Erythroblast (primary cell): ENCODE results near the gene ALDH1A2.
A peak's percentile ranks its signal among the peaks of the same experiment; 100 is the strongest.
"Not testable (repeated sequence)": the region's sequence is repeated elsewhere in the genome, so short reads cannot be mapped to it uniquely, and the experiment has no call there.

Source experiments
- DNase-seq, 2 experiments: peaks; one replicate each; lab custom pipeline; 2025; lab: John Stamatoyannopoulos, UW
- GATA1 ChIP-seq: IDR thresholded peaks from 2 replicates; pipeline ENCODE4 v1.6.1; 2011; ENCODE audit warnings: low read depth, mild to moderate bottlenecking, control low read depth, low read length, moderate library complexity
- POLR2A ChIP-seq: IDR thresholded peaks from 2 replicates; pipeline ENCODE4 v1.6.1; 2011; ENCODE audit warnings: mild to moderate bottlenecking, low read length

Gene ALDH1A2

GRCh38 chr15:58065445-58066041 is at the start of gene ALDH1A2:
ALDH1A2 (minus strand) TSS chr15:58065711; CDS start chr15:58065650, 61 bp downstream.
- DNase-seq, result no peak
- TF ChIP-seq GATA1 (no peak), POLR2A (no peak)

GRCh38 chr15:58114812-58115211 is 49.3 kb upstream of the ALDH1A2 start:
- TF ChIP-seq POLR2A (no peak), GATA1 (no peak)
- no peak for DNase-seq

- TF ChIP-seq POLR2A, result no peak
- no peak for TF ChIP-seq GATA1
- DNase-seq, result no peak
These were observed 48.9 kb upstream of the ALDH1A2 start for GRCh38 chr15:58114388-58114787.

- not testable (repeated sequence) for DNase-seq
These were observed 47.8 kb upstream of the ALDH1A2 start for GRCh38 chr15:58113358-58113757.

- TF ChIP-seq POLR2A (no peak), GATA1 (no peak)
- DNase-seq, result no peak
These were observed 46.2 kb upstream of the ALDH1A2 start for GRCh38 chr15:58111718-58112104.

GRCh38 chr15:58110999-58111717 is 45.6 kb upstream of the ALDH1A2 start:
- TF ChIP-seq GATA1 (no peak), POLR2A (no peak)
- DNase-seq, result peak; percentile 2 to 56

GRCh38 chr15:58109419-58109818 is 43.9 kb upstream of the ALDH1A2 start:
- no peak for DNase-seq
- TF ChIP-seq GATA1 (no peak), POLR2A (no peak)

- DNase-seq, result no peak
- TF ChIP-seq GATA1, result no peak
- no peak for TF ChIP-seq POLR2A
These were observed 42.6 kb upstream of the ALDH1A2 start for GRCh38 chr15:58108117-58108516.

GRCh38 chr15:58103482-58103881 is 38.0 kb upstream of the ALDH1A2 start:
- no peak for DNase-seq
- TF ChIP-seq POLR2A (no peak), GATA1 (no peak)

GRCh38 chr15:58096529-58097084 is 31.1 kb upstream of the ALDH1A2 start:
- no peak for DNase-seq
- TF ChIP-seq POLR2A (no peak), GATA1 (no peak)

- TF ChIP-seq GATA1 (no peak), POLR2A (no peak)
- DNase-seq, result no peak
These were observed 29.9 kb upstream of the ALDH1A2 start for GRCh38 chr15:58095415-58095814.

- DNase-seq, result no peak
- TF ChIP-seq POLR2A, result no peak
- no peak for TF ChIP-seq GATA1
These were observed 22.4 kb upstream of the ALDH1A2 start for GRCh38 chr15:58087871-58088270.

- TF ChIP-seq GATA1 (no peak), POLR2A (no peak)
- no peak for DNase-seq
These were observed 21.0 kb upstream of the ALDH1A2 start for GRCh38 chr15:58086491-58086890.

GRCh38 chr15:58083526-58083925 is 18.0 kb upstream of the ALDH1A2 start:
- TF ChIP-seq POLR2A (no peak), GATA1 (no peak)
- DNase-seq, result no peak
